Embryonic facial prominence (tissue), 1 donor: ENCODE data around the gene LCN6.
"Not testable (repeated sequence)": the region's sequence is repeated elsewhere in the genome, so short reads cannot be mapped to it uniquely, and the experiment has no call there.

Experiments
- DNase-seq: peaks from one replicate; pipeline ENCODE4 v3.0.0-alpha.2; 2016; ENCODE audit errors: extremely low spot score

Gene LCN6

GRCh38 chr9:136784249-136784996, 36.1 kb upstream of the LCN6 start:
- no peak for DNase-seq

GRCh38 chr9:136782452-136782851, 34.1 kb upstream of the LCN6 start:
- no peak for DNase-seq

- DNase-seq: no peak
These were observed 31.5 kb upstream of the LCN6 start for GRCh38 chr9:136779808-136780207.

GRCh38 chr9:136777359-136777758, 29.0 kb upstream of the LCN6 start:
- DNase-seq: no peak

- DNase-seq: no peak
These were observed 28.6 kb upstream of the LCN6 start for GRCh38 chr9:136776947-136777346.

- no peak for DNase-seq
These were observed 26.9 kb upstream of the LCN6 start for GRCh38 chr9:136775191-136775590.

GRCh38 chr9:136774416-136775045, 26.2 kb upstream of the LCN6 start:
- no peak for DNase-seq

GRCh38 chr9:136773386-136774044, 25.2 kb upstream of the LCN6 start:
- no peak for DNase-seq

GRCh38 chr9:136771907-136772415, 23.6 kb upstream of the LCN6 start:
- no peak for DNase-seq

- no peak for DNase-seq
These were observed 21.4 kb upstream of the LCN6 start for GRCh38 chr9:136769710-136770191.

- not testable (repeated sequence) for DNase-seq
These were observed 18.2 kb upstream of the LCN6 start for GRCh38 chr9:136766410-136767120.

GRCh38 chr9:136765745-136766409, 17.6 kb upstream of the LCN6 start:
- DNase-seq: not testable (repeated sequence)

GRCh38 chr9:136765041-136765440, 16.7 kb upstream of the LCN6 start:
- DNase-seq: no peak

GRCh38 chr9:136764301-136764891, 16.1 kb upstream of the LCN6 start, which contains the start of gene LCN15:
Gene LCN15, minus strand, starts transcription at chr9:136764518. Its CDS starts 30 bp downstream, at chr9:136764488.
- no peak for DNase-seq

GRCh38 chr9:136763649-136764035, 15.3 kb upstream of the LCN6 start:
- DNase-seq: no peak

- no peak for DNase-seq
These were observed 14.8 kb upstream of the LCN6 start for GRCh38 chr9:136762915-136763648.

- DNase-seq: no peak
These were observed 13.9 kb upstream of the LCN6 start for GRCh38 chr9:136762221-136762691.

GRCh38 chr9:136761545-136761981, 13.2 kb upstream of the LCN6 start:
- DNase-seq: no peak

- DNase-seq: not testable (repeated sequence)
These were observed 12.7 kb upstream of the LCN6 start for GRCh38 chr9:136760834-136761544.
